ENCODE measurements around the gene CTSD.

DNA sequence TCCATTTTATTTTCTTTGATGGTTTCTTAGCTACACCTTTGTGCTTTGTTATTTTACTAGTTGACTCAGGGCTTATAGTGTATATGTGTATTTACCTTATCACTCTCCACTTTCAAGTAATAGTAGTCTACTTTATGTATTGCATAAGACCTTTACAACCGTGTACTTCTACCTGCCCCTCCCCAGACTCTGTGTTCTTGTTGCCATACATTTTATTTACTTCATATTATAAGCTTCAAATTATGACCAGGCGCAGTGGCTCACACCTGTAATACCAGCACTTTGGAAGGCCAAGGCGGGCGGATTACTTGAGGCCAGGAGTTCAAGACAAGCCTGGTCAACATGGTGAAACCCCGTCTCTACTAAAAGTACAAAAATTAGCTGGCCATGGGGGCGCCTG is 28.2 kb upstream of the CTSD start:
- no peak for TF ChIP-seq POLR2A (IDR thresholded peaks at IDR 0.05)
- TF ChIP-seq, protein P1, sequence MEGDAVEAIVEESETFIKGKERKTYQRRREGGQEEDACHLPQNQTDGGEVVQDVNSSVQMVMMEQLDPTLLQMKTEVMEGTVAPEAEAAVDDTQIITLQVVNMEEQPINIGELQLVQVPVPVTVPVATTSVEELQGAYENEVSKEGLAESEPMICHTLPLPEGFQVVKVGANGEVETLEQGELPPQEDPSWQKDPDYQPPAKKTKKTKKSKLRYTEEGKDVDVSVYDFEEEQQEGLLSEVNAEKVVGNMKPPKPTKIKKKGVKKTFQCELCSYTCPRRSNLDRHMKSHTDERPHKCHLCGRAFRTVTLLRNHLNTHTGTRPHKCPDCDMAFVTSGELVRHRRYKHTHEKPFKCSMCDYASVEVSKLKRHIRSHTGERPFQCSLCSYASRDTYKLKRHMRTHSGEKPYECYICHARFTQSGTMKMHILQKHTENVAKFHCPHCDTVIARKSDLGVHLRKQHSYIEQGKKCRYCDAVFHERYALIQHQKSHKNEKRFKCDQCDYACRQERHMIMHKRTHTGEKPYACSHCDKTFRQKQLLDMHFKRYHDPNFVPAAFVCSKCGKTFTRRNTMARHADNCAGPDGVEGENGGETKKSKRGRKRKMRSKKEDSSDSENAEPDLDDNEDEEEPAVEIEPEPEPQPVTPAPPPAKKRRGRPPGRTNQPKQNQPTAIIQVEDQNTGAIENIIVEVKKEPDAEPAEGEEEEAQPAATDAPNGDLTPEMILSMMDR (IDR thresholded peaks at IDR 0.05): no peak
